ENCODE results near the gene TAB2.

Gene TAB2

DNA sequence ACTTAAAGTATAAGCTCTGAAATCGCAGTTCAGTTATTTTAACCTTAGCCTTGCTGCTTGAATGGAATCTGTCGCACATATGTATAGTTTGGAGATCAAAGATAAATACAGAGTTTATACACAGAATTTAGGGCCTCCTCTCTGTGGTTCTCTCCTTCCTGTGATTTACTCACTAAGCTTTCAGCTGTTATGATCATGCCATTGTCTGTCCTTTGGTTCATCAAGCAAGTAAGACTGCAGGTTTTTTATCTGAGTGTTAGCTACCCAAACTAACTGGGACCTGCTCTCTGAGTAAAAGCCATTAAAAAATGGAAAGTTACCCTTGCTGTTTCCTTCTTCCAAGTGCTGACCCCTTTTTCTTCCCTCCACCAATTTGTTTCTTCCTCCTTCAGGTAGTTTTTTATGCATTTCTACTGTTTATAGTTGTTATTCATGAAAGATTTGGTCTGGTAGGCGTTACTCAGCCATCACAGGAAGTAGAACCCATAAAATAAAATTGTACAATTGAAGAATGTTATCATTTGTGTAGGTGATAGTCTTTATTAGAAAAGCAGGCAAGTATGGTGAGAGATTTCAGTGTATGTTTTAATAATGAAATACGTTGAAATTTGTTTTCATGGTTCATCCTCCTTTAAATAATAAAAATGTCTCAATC lies 48.9 kb downstream of the TAB2 start:
- DNase-seq (ENCODE audit: low read depth in 1 of 2, low spot score in 1 of 2), result no peak

DNA sequence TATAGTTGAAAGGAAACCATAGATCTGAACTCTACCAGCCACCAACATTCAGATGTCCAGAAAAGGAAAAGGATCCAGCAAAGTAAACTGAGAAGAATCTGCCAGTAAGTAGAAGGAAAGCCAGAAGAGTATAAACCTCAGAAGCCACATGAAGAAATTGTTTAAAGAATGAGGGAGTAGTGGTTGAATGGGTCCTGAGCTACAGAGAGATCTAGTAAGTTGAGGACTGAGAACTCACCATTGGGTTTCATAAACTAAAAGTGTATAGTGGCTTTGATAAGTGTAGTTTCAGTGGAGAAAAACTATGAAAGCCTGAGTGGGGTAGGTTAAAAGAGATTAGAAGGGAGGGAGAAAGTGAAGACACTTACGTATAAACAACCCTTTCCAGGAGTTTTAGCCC lies 50.6 kb downstream of the TAB2 start:
- DNase-seq (ENCODE audit: low read depth in 1 of 2, low spot score in 1 of 2), result no peak

DNA sequence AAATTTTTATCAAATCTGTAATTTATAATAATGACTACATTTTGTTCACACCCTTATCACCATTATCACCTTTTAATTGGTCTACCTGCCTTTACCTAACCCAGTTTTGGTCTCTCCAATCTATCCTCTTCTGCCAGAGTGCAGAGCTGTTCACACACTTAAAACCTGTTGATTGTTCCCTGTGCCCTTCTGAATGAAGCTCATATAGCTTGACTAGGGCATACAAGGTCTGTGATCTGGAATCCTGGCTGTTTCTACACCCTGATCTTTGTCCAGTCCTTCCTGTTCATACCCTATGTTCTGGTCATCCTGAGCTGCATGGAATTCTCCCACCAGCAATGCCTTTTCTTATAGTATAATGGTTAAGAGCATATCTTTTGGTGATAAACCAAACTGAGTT lies 53.6 kb downstream of the TAB2 start:
- DNase-seq (ENCODE audit: low read depth in 1 of 2, low spot score in 1 of 2), result no peak

DNA sequence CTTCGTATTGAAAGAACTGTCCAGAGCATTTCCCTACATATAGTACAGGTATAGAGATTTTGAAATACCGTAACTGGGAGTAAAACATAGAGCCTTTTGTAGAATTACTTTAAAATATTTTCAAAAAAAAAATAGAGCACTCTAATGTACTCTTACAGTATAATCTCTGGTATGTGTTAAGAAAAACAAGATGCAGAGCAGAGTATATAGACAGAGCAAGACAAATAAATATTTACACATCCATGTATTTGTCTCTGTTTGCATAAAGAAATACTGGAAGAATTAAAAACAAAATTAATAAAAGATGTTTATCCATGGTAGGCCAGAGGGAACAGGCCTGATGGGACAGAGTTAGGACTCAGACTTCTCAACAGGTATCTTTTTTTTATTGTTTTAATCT lies 54.5 kb downstream of the TAB2 start:
- no peak for DNase-seq (ENCODE audit: low read depth in 1 of 2, low spot score in 1 of 2)

DNA sequence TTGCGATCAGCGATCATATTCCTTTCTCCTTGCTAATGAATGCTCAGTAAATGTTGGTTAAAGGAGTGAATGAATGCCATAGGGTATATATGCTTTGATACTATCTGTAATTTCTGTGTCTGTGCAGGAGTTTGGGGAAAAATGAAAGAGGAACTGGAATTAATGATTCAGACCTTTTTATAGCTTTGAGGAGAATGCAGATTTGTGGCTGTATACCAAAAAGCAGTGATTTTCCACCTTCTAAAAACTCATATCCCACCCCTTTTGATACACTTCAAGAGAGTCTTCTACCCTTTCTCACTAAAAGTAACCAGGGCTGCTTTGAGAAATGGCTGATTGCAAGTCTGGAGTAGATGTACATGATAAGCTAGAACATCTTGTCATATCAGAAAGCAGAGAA lies 56.0 kb downstream of the TAB2 start:
- DNase-seq (ENCODE audit: low read depth in 1 of 2, low spot score in 1 of 2), result no peak

DNA sequence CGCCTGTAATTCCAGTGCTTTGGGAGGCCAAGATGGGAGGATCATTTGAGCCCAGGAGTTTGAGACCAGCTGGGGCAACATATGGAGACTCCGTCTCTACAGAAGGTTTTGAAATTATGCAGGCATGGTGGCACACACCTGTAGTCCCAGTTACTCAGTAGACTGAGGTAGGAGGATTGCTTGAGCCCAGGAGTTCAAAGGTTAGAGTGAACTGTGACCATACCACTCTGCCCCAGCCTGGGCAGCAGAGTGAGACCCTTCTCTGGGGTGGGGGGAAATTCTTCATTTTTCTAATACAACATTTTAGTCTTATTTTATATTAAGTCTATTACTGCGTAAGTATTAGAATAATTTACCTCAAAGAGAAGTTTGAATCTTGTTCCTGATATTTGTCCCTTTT lies 62.5 kb downstream of the TAB2 start:
- no peak for DNase-seq (ENCODE audit: low read depth in 1 of 2, low spot score in 1 of 2)

DNA sequence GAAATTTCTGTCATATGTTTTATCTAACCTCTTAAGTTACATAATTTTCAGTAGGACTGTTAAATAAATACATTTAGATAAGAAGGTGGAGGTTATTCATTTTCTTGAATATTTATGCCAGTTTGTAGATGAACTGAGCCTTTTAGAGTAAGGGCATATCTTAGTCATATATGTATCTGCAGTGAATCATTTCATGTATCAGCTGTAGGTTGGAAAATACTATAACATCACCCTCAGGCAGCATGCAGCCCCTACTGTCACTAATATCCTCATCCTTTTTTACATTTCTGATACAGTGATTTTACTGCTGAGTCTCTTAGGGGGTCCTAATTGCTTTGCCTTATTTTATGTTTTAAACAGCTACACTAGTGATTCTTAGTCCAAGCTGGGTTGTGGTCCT lies 63.0 kb downstream of the TAB2 start:
- no peak for DNase-seq (ENCODE audit: low read depth in 1 of 2, low spot score in 1 of 2)

DNA sequence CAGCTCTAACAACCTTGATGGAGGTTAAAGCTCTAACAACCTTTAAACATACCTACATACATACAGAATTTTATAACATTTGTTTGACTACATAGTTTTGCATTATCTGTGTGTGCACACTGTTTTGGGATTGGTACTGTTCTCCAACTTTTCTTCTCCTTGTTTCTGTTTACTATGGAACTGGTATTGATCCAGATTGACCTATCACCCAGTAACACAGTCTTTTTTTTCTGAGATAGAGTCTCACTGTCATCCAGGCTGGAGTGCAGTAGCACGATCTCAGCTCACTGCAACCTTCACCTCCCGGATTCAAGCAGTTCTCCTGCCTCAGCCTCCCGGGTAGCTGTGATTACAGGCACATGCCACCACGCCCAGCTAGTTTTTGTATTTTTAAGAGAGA lies 65.9 kb downstream of the TAB2 start:
- DNase-seq (ENCODE audit: low read depth in 1 of 2, low spot score in 1 of 2), result no peak

DNA sequence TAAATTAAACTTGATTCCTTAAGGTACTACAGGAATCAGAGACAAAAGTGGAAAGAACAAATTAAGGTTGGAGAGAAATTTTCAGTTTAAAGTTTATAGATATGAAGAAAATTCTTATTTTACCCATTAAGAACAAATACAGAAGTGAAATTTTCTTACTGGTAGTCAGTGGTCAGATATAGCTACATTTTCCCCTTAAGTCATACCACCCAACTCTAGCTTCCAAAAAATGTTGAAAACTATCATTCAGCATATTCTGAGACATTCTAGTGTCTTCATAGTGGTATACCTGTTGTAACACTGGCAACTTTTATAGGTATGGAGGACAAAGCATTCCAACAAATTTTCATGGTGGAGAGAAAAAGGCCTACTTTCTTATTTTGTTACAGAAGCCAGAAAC lies 67.0 kb downstream of the TAB2 start:
- no peak for DNase-seq (ENCODE audit: low read depth in 1 of 2, low spot score in 1 of 2)

DNA sequence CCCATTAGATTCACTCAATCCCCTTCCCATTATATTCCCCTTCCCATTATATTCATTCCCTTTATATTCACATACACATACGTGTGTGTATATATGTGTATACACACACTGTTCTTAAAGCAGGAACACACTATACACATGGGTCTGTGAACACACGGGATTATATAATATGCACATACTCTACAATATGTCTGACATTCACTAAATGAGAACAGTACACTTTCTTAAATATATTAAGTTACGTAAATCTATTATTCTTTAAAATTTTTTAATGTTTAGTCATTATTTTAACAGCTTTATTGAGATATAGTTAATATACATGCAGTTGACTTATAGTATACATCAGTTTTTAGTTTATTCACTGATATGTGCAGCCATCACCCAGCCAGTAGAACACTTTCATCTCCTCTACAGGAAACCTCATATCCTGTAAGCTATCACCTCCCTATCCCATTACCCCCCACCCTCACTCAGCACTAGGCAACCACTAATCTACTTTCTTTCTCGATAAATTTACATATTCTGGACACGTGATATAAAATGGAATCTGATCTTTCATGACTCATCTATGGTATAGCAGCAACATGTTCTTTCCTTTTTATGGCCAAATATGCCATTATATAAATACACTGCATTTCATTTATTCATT lies 68.6 kb downstream of the TAB2 start:
- no peak for DNase-seq (ENCODE audit: low read depth in 1 of 2, low spot score in 1 of 2)

DNA sequence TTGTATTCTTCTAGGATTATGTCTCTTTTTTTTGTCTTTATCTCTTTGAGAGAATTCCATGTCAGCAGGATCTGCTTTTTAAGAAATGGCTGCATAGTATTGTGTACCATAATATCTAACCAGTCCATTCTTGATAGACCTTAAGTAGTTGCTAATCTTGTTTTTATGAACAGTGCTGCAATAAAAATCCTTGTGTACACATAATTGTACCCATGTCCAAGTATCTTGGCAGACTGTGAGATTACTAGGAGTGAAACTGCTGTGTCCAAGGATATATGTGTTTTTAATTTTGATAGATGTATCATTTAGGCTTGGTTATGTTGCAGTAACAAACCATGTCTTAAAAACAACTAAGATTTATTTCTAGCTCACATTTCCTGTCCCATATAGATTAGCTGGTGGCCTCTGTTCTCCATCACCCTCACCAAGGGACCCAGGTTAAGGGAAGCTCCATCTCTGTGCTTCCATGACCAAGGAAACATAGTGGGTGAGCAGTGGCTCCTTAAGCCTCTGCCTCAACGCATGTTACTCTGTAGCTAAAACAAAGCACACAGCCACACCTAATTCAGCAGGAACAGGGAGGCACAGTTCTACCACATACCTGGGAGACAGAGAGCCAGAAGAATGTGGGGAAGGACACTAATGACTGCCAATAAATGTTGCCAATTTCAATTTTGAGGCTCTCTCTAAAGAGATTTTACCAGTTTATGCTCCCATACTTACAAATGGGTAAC lies 70.4 kb downstream of the TAB2 start:
- DNase-seq (ENCODE audit: low read depth in 1 of 2, low spot score in 1 of 2), result no peak

DNA sequence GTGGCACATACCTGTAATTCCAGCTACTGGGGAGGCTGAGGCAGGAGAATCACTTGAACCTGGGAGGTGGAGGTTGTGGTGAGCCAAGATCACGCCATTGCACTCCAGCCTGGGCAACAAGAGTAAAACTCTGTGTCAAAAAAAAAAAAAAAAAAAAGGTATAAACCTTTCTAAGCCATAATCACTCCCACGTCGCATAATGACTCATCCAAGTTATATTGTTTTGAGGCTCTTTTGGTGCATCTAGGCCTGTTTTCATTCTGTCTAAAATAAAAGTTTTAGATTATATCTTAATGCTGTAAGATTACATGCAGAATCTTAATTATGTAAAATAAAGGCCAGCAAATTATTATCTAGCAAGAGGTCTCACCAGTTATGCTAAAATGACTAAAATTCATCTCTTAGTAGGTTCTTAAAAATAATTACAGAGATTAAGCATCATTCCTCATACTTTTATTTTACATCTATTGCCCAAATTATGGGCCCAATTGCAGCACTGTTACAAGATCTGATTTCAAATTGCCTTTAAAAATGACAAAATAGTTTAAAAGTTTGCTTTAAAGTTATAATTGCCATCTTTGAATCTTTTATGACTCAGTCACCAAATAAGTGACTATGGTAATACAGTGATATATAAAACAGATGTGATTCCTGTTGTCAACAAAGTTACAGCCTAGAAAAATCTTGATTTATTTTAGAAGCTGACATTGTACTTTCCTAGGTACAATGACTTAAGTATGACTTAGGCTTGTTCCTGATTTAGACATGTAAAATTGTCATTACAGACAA lies 72.2 kb downstream of the TAB2 start:
- DNase-seq (ENCODE audit: low read depth in 1 of 2, low spot score in 1 of 2), result no peak

DNA sequence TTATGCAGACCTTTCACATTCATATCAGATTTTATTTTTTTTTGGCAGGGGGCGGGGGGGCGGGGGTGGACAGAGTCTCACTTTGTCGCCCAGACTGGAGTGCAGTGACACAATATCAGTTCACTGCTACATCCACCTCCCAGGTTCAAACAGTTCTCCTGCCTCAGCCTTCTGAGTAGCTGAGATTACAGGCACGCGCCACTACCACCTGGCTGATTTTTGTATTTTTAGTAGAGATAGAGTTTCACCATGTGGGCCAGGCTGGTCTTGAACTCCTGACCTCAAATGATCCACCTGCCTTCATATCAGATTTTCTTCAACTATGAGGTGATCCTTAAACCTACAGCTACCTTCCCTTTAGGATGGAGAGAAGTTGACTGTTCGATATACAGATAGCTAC lies 74.6 kb downstream of the TAB2 start:
- DNase-seq (ENCODE audit: low read depth in 1 of 2, low spot score in 1 of 2), result no peak

DNA sequence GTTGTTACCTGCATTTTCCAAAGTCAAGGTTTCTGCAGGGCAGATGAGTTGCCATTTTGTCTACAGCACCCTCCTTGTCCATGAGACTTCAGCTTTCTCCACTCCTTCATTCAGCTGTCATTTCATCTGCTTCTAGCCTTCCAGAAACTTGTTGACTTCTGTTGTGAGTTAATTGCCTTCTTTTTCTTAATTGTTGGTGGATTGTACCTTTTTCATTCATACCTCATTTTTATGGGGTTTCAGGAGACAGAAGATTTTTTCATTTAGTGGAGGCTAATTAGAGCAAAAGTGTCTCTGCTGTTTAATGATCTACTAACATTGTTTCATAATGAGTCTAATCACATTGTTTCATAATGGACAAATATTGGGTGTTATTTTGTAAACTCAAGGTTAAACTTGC lies 75.0 kb downstream of the TAB2 start:
- no peak for DNase-seq (ENCODE audit: low read depth in 1 of 2, low spot score in 1 of 2)

DNA sequence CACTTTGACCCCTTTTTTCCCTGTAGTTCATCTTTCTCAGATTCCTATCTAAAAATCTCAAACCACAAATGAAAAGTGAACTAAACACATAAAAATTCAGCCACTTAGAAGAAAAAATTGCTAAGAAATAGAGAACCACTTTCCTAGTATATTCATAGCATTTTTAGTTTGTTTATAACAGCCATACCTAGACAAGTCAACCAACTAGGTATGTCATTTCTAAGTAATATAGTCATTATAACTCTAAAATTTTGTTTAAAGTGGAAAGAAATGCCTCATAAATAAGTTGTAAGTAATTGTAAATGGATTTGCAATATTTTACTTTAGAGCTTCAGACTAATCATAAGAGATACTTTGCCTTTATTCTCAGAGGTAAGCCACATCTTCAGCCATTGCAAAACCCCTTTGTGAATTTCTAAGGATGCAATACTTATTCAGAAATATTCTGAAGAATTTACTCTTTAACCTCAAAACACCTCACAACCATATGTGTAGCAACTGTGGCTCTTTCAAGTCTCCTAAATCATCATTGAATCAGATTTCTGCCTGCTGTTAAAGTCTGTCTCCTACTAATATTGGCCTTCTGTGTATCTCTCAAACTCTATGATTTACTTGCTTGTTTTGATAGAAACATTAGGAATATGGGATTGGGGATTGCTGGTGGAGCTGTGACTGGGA lies 75.6 kb downstream of the TAB2 start:
- DNase-seq (ENCODE audit: low read depth in 1 of 2, low spot score in 1 of 2), result no peak

DNA sequence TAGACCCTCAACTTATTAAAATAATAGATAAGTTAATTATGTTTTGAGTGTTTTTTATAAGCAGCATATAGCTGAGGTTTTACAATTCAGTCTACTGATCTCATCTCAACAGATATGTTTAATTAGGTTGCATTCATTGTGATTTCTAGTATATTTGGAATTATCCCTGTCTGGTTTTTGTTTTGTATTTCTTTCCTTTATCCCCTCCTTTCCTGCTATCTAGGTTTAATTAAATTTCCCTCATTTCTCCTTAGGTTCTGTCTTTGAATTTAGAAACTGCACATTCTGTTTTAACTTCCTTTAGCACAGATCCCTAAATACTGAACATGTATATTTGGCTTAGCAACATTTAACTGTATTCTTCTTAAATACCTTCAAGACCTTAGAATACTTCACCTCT lies 77.7 kb downstream of the TAB2 start:
- DNase-seq (ENCODE audit: low read depth in 1 of 2, low spot score in 1 of 2), result no peak

DNA sequence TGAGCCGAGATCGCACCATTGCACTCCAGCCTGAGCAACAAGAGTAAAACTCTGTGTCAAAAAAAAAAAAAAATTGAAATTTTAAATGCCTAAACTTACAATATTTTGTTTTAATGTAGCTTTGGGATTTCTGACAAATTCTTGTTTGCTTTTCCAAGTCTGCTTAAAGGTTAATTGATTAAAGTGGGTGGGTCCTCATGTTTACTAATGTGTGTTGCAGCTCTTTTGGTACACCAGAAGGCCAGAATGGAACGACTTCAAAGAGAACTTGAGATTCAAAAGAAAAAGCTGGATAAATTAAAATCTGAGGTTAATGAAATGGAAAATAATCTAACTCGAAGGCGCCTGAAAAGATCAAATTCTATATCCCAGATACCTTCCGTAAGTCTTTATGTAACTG lies 79.9 kb downstream of the TAB2 start:
- DNase-seq (ENCODE audit: low read depth in 1 of 2, low spot score in 1 of 2), result no peak

DNA sequence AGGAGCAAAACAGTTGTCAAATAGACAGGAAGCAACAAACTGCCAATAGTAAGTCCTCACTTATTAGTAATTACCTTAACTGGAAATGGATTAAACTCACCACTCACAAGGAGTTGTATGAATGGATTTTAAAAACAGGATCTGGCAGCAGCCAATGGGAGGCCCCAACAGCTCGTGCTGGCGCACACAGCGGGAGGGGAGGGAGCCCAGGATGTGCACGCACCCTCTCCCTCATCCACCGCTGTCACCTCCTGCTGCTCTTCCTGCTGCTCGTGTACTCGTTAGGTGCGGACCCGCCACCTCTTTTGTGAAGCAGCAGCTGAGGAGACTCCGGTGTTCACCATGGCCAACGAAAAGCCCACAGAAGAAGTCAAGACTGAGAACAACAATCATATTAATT lies 82.5 kb downstream of the TAB2 start, which contains the start of gene SUMO4:
SUMO4 (plus strand) TSS at position 213 of the 400 bp plus-strand sequence; CDS start at position 343, 130 bp downstream.
- DNase-seq (ENCODE audit: low read depth in 1 of 2, low spot score in 1 of 2), result no peak

DNA sequence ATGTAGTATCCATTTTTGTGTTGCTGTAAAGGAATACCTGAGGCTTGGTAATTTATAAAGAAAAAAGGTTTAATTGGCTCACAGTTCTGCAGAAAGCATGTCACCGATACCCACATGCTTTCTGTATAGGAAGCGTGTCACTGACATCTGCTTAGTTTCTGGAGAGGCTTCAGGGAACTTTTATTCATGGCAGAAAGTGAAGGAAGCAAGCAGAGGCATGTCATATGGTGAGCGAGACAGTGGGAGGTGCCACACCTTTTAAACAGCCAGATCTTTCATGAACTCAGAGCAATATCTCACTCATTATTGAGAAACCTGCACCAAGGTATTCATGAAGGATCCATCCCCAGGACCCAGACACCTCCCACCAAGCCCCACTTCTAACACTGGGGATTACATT lies 86.0 kb downstream of the TAB2 start:
- no peak for DNase-seq (ENCODE audit: low read depth in 1 of 2, low spot score in 1 of 2)

DNA sequence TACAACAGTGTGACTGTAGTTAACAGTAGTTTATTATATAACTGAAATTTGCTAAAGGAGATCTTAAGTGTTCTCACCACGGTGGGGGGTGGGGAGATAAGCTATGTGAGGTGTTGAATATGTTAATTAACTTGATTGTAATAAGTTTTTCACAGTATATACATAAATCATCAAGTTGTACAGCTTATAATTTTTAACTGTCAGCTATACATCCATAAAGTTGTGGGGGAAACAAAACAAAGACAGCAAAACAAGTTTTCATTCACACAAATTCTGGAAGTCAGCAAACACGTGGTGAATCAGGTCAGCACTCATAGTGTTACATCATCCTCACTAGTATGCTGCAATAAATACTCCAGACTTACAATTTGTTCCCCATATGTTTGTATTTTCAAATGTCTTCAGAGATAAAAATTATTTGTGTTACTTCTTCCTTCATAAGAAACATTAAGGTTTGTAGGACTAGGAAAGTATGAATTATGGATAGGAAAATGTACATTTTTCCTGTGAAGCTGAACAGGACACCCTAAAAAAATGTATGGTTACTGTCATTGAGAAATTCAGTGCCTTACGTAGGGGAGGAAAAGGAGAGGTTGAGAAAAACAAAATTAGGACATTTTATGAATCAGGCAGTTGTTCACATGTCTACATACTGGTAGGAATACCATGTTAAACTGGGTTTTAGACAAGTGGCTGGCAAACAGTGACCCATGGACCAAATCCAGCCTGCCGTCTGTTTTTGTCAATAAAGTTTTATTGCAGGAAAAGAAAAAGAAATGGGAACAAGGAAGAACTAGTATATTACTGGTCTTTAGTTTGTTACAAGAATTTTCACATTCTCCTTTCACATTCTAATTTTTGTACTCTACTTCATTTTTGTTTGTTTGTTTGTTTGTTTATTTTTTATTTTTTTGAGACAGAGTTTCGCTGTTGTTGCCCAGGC lies 88.6 kb downstream of the TAB2 start:
- no peak for DNase-seq (ENCODE audit: low read depth in 1 of 2, low spot score in 1 of 2)

Data from activated T-helper 1 cell treated with anti-CD3 and anti-CD28 coated beads, Interleukin-2, amount 50 U/mL, for 16 hours (primary cell).